A549 (cell line): ENCODE data around the gene GPBAR1. TPM values are rescaled to one million over a fixed set of nuclear protein-coding genes. Genes with fewer than 3 reads are reported as not detected.
"Not testable (repeated sequence)": the region's sequence is repeated elsewhere in the genome, so short reads cannot be mapped to it uniquely, and the experiment has no call there.

Experiments used
- ATAC-seq, 2 experiments: fragments of 200-7000 bp in 1 of 2; fragments of >200 bp in 1 of 2; cut with Nextera tagmentation in 1 of 2; cut with Tn5 transposase in 1 of 2; 3 replicates each; pipeline versions ENCODE4 v1.8.0 to v1.9.1; 2018 to 2020; ENCODE audit warnings: mild to moderate bottlenecking in 1 of 2, moderate library complexity in 1 of 2
- CTCF ChIA-PET: fragments of 300-600 bp; sonication (Branson Sonifier 250); formaldehyde crosslinking; extraction: SDS; loops from one replicate; lab custom pipeline; 2021; ENCODE audit warnings: antibody characterized with exemption, inconsistent platforms; lab: Yijun Ruan, JAX
- POLR2A ChIA-PET: fragments of 350-600 bp; formaldehyde crosslinking; extraction: SDS; loops from one replicate; lab custom pipeline; 2021; ENCODE audit warnings: antibody characterized with exemption, inconsistent platforms; lab: Yijun Ruan, JAX
- DNase-seq, 2 experiments: peaks; one replicate each; pipeline versions ENCODE4 v3.0.0 to v3.0.0-alpha.2; 2011 to 2016; ENCODE audit warnings: low read depth in 1 of 2, low spot score in 1 of 2
- FAIRE-seq: peaks from 2 replicates; lab custom pipeline; 2011; peaks lifted over from hg19 to GRCh38; lab: Jason Lieb, UNC
- H3K27ac ChIP-seq, 2 experiments: fragments of >200 bp; sonication (Bioruptor Twin); formaldehyde crosslinking; 3 replicates each; pipeline ENCODE4 v1.5.1; 2016 to 2017
- H3K4me1 ChIP-seq: fragments of >200 bp; sonication (Bioruptor Twin); formaldehyde crosslinking; 3 replicates; pipeline ENCODE4 v1.6.1; 2016
- H3K4me2 ChIP-seq: fragments of >200 bp; sonication (Bioruptor Twin); formaldehyde crosslinking; 3 replicates; pipeline ENCODE4 v1.6.1; 2016
- H3K4me3 ChIP-seq: fragments of >200 bp; sonication (Bioruptor Twin); formaldehyde crosslinking; 3 replicates; pipeline ENCODE4 v1.5.1; 2016
- H3K9me3 ChIP-seq: fragments of >200 bp; sonication (Bioruptor Twin); formaldehyde crosslinking; 3 replicates; pipeline ENCODE4 v1.6.1; 2016
- ATOH8 ChIP-seq: fragments of 250-450 bp; sonication (Bioruptor Pico); IDR thresholded peaks from 2 replicates; pipeline ENCODE4 v1.5.0; 2020; ENCODE audit warnings: low read depth, mild to moderate bottlenecking, moderate library complexity
- BCL3 ChIP-seq: fragments of >200 bp; sonication (Bioruptor Twin); formaldehyde crosslinking; IDR thresholded peaks from 3 replicates; pipeline ENCODE4 v1.6.1; 2016
- CBX8 ChIP-seq: fragments of 200-600 bp; sonication (generic); IDR thresholded peaks from 2 replicates; pipeline ENCODE4 v1.6.1; 2016
- E2F6 ChIP-seq: IDR thresholded peaks from 2 replicates; pipeline ENCODE4 v1.6.1; 2012; ENCODE audit warnings: low read depth, borderline replicate concordance
- EHF ChIP-seq: fragments of 250-450 bp; sonication (Bioruptor Pico); IDR thresholded peaks from 2 replicates; pipeline ENCODE4 v1.5.0; 2020; ENCODE audit warnings: mild to moderate bottlenecking
- EHMT2 ChIP-seq: fragments of 200-600 bp; sonication (generic); IDR thresholded peaks from 2 replicates; pipeline ENCODE4 v1.6.1; 2016; ENCODE audit warnings: antibody characterized with exemption, low read depth, mild to moderate bottlenecking, moderate library complexity
- EP300 ChIP-seq, 2 experiments: fragments of >200 bp; sonication (Bioruptor Twin); formaldehyde crosslinking; IDR thresholded peaks; 2 replicates in 1 of 2; 3 replicates in 1 of 2; pipeline ENCODE4 v1.6.1; 2016 to 2017
- ESRRA ChIP-seq: fragments of 150-350 bp; IDR thresholded peaks from 2 replicates; pipeline ENCODE4 v1.6.1; 2014; ENCODE audit warnings: mild to moderate bottlenecking, low read length, borderline replicate concordance
- HES2 ChIP-seq: fragments of >200 bp; sonication (Bioruptor Twin); formaldehyde crosslinking; IDR thresholded peaks from 2 replicates; pipeline ENCODE4 v1.6.1; 2016
- HEYL ChIP-seq: fragments of 250-450 bp; sonication (Bioruptor Pico); IDR thresholded peaks from 2 replicates; pipeline ENCODE4 v1.8.0; 2021; ENCODE audit warnings: mild to moderate bottlenecking, moderate library complexity
- HOXA7 ChIP-seq: fragments of 250-450 bp; sonication (Bioruptor Pico); IDR thresholded peaks from 2 replicates; pipeline ENCODE4 v1.5.0; 2020; ENCODE audit warnings: mild to moderate bottlenecking, moderate library complexity
- HOXB5 ChIP-seq: fragments of 250-450 bp; sonication (Bioruptor Pico); IDR thresholded peaks from 2 replicates; pipeline ENCODE4 v1.5.0; 2020; ENCODE audit warnings: mild to moderate bottlenecking, moderate library complexity
- JUNB ChIP-seq: fragments of >200 bp; sonication (Bioruptor Twin); formaldehyde crosslinking; IDR thresholded peaks from 2 replicates; pipeline ENCODE4 v1.6.1; 2016
- MAZ ChIP-seq: fragments of 150-350 bp; IDR thresholded peaks from 2 replicates; pipeline ENCODE4 v1.6.1; 2014; ENCODE audit warnings: antibody characterized with exemption, low read depth, low read length, borderline replicate concordance
- NPAS2 ChIP-seq: fragments of 250-450 bp; sonication (Bioruptor Pico); IDR thresholded peaks from 2 replicates; pipeline ENCODE4 v1.8.0; 2022; ENCODE audit warnings: mild to moderate bottlenecking, moderate library complexity, borderline replicate concordance
- PHF8 ChIP-seq: fragments of 200-600 bp; sonication (generic); IDR thresholded peaks from 2 replicates; pipeline ENCODE4 v1.6.1; 2016; ENCODE audit warnings: low read depth, mild to moderate bottlenecking, antibody characterized with exemption, moderate library complexity, borderline replicate concordance
- RAD21 ChIP-seq, 2 experiments: fragments of >200 bp in 1 of 2; sonication (Bioruptor Twin) in 1 of 2; formaldehyde crosslinking in 1 of 2; IDR thresholded peaks in 1 of 2; conservative IDR thresholded peaks in 1 of 2; 2 replicates in 1 of 2; 3 replicates in 1 of 2; pipeline ENCODE4 v1.6.1; 2012 to 2018; ENCODE audit warnings: inconsistent platforms in 1 of 2
- RNF2 ChIP-seq: fragments of 200-600 bp; sonication (generic); IDR thresholded peaks from 2 replicates; pipeline ENCODE4 v1.6.1; 2016; ENCODE audit warnings: low read depth, mild to moderate bottlenecking, antibody characterized with exemption, moderate library complexity, borderline replicate concordance
- SMC3 ChIP-seq: fragments of >200 bp; sonication (Bioruptor Twin); formaldehyde crosslinking; IDR thresholded peaks from 3 replicates; pipeline ENCODE4 v1.6.1; 2018; ENCODE audit warnings: inconsistent platforms
- TFCP2L1 ChIP-seq: fragments of 250-450 bp; sonication (Bioruptor Pico); IDR thresholded peaks from 2 replicates; pipeline ENCODE4 v1.5.0; 2021; ENCODE audit warnings: mild to moderate bottlenecking
- ZNF302 ChIP-seq: fragments of 250-450 bp; sonication (Bioruptor Pico); IDR thresholded peaks from 2 replicates; pipeline ENCODE4 v1.9.0; 2021; ENCODE audit warnings: inconsistent platforms, mild to moderate bottlenecking, moderate library complexity
- WGBS: methylation state at CpG from one replicate; pipeline ENCODE4 v1.1.6; 2017; ENCODE audit errors: missing lambda C conversion rate; 5-methylcytosine and 5-hydroxymethylcytosine counted together
- polyA plus RNA-seq, 4 experiments: library from polyadenylated mRNA; depleted of rRNA in 3 of 4; stranded (reverse); fragments of >200 nt; fragmentation: RNase III in 1 of 4; extraction: RNeasy Plus Mini Kit Qiagen cat#74134 plus additional on column Dnase treatment in 1 of 4; gene quantifications; 2 replicates in 3 of 4; 3 replicates in 1 of 4; pipeline ENCODE4 v1.2.3, GENCODE V29; 2011 to 2017
- TF ChIP-seq, protein P1 (sequence below): fragments of >200 bp; sonication (Bioruptor Twin); formaldehyde crosslinking; IDR thresholded peaks from 3 replicates; pipeline ENCODE4 v1.5.1; 2016

Gene GPBAR1
- polyA plus RNA-seq, 2 of the 4 experiments (the other 2 are of a cell fraction) = 0.06 to 0.12 TPM

DNA sequence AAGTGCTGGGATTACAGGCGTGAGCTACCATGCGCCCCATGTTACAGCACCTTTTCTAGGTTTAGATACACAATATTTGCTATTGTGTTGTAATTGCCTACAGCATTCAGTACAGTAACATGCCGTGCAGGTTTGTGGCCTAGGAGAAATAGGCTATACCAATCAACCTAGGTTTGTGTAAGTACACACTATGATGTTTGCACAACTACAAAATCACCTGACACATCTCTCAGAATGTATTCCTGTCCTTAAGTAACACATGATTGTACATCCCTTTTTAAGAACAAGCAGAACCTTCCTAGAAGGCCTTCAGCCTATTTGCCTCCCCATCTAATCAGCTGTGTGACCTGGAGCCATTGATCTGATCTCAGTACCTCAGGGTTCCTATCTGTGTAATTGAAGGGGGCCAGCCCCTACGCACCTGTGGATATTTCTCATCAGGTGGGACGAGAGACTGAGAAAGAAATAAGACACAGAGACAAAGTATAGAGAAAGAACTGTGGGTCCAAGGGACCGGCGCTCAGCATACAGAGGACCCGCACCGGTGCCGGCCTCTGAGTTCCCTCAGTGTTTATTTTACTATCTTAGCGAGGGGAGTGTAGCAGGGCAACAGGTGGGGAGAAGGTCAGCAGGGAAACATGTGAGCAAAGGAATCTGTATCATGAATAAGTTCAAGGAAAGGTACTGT, 50.2 kb downstream of the GPBAR1 start:
- no peak overlapping the region for H3K4me2 ChIP-seq
- TF ChIP-seq EHF (CRISPR knock-in tag) = no peak
- no peak for TF ChIP-seq ESRRA
- TF ChIP-seq HEYL = no peak
- no peak for TF ChIP-seq TFCP2L1 (CRISPR knock-in tag)
- TF ChIP-seq E2F6 = no peak
- no peak for TF ChIP-seq EHMT2
- no peak for TF ChIP-seq SMC3
- TF ChIP-seq HOXA7 (CRISPR knock-in tag) = no peak
- TF ChIP-seq MAZ = no peak
- TF ChIP-seq BCL3 = no peak
- no peak for TF ChIP-seq PHF8
- no peak for TF ChIP-seq RAD21 (conservative IDR thresholded peaks at IDR 0.05 in 1 of 2, IDR thresholded peaks at IDR 0.05 in 1 of 2)
- TF ChIP-seq RNF2 = no peak
- TF ChIP-seq NPAS2 (CRISPR knock-in tag) = no peak
- no peak for TF ChIP-seq JUNB
- TF ChIP-seq, protein P1, sequence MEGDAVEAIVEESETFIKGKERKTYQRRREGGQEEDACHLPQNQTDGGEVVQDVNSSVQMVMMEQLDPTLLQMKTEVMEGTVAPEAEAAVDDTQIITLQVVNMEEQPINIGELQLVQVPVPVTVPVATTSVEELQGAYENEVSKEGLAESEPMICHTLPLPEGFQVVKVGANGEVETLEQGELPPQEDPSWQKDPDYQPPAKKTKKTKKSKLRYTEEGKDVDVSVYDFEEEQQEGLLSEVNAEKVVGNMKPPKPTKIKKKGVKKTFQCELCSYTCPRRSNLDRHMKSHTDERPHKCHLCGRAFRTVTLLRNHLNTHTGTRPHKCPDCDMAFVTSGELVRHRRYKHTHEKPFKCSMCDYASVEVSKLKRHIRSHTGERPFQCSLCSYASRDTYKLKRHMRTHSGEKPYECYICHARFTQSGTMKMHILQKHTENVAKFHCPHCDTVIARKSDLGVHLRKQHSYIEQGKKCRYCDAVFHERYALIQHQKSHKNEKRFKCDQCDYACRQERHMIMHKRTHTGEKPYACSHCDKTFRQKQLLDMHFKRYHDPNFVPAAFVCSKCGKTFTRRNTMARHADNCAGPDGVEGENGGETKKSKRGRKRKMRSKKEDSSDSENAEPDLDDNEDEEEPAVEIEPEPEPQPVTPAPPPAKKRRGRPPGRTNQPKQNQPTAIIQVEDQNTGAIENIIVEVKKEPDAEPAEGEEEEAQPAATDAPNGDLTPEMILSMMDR = no peak
- H3K27ac ChIP-seq = no peak overlapping the region
- peaks cover 23% of the 10 kb centered on the region; the same call in 2 of the 3 replicates for H3K4me1 ChIP-seq
- 79% methylated on average over 11 of the region's 11 CpGs for WGBS
- CTCF ChIA-PET = interaction anchor here (1.2 to 1.6 kb wide), 2 partner anchors 9 kb away, joined by 3 to 5 read pairs; no protein-coding TSS in a partner anchor
- no peaks in the 10 kb centered on the region for H3K9me3 ChIP-seq
- FAIRE-seq (no peak), DNase-seq (no peak), ATAC-seq (peak in 1 of 2 experiments; percentile 26; a peak in 3 of 6 replicates)
- H3K4me3 ChIP-seq = no peak overlapping the region
- POLR2A ChIA-PET = no interaction called here

DNA sequence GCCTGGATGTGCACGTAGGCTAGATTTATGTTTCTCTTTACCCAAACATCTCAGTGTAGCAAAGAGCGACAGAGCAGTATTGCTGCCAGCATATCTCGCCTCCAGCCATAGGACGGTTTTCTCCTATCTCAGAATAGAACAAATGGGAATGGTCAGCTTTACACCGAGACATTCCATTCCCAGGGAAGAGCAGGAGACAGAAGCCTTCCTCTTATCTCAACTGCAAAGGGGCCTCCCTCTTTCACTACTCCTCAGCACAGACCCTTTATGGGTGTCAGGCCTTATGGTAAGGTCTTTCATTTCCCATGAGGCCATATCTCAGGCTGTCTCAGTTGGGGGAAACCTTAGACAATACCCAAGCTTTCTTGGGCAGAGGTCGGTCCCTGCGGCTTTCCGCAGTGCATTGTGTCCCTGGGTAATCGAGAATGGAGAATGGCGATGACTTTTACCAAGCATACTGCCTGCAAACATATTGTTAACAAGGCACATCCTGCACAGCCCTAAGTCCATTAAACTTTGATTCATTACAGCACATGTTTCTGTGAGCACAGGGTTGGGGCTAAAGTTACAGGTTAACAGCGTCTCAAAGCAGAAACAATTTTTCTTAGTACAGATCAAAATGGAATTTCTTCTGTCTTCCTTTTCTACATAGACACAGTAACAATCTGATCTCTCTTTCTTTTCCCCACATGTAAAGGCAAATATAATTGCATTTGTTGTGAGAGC, 50.9 kb downstream of the GPBAR1 start:
- CTCF ChIA-PET = interaction anchor here (1.0 to 1.6 kb wide), 2 partner anchors 8 to 43 kb away, joined by 3 read pairs; no protein-coding TSS in a partner anchor
- DNase-seq, H3K9me3 ChIP-seq, POLR2A ChIA-PET, H3K4me3 ChIP-seq, FAIRE-seq, H3K27ac ChIP-seq: not testable (repeated sequence)
- peak overlapping the region; percentile 1; the same call in 1 of the 3 replicates for H3K4me2 ChIP-seq
- ATAC-seq = peak in 1 of 2 experiments; percentile 28; a peak in 2 of 6 replicates
- 74% methylated on average over 11 of the region's 11 CpGs for WGBS
- H3K4me1 ChIP-seq = peaks cover 29% of the 10 kb centered on the region

GRCh38 chr2:218312267-218312756, 51.5 kb downstream of the GPBAR1 start:
- peak in 1 of 2 experiments; percentile 83; a peak in 3 of 6 replicates for ATAC-seq
- FAIRE-seq = no peak
- DNase-seq = peak in 1 of 2 experiments; percentile 63
- H3K9me3 ChIP-seq = no peaks in the 10 kb centered on the region
- peaks cover 35% of the 10 kb centered on the region for H3K4me1 ChIP-seq
- TF ChIP-seq HES2 = no peak
- no peak for TF ChIP-seq ATOH8 (CRISPR knock-in tag)
- TF ChIP-seq HOXB5 (CRISPR knock-in tag) = no peak
- TF ChIP-seq ESRRA = no peak
- TF ChIP-seq ZNF302 (CRISPR knock-in tag) = no peak
- no peak for TF ChIP-seq E2F6
- TF ChIP-seq EP300 (IDR thresholded peaks at IDR 0.05) = no peak
- no peak for TF ChIP-seq CBX8
- TF ChIP-seq RAD21 (conservative IDR thresholded peaks at IDR 0.05 in 1 of 2, IDR thresholded peaks at IDR 0.05 in 1 of 2) = no peak
- no peak for TF ChIP-seq SMC3
- no peak overlapping the region for H3K27ac ChIP-seq
- peak overlapping the region; percentile 1; the same call in 1 of the 3 replicates for H3K4me2 ChIP-seq
- ChIA-PET CTCF (interaction anchor here (0.6 to 1.0 kb wide), 6 partner anchors 10 to 82 kb away, joined by 3 to 5 read pairs (median 4); partner anchors contain the start of gene TMBIM1), POLR2A (no interaction called here)
- H3K4me3 ChIP-seq = no peak overlapping the region
- 28% methylated on average over 2 of the region's 2 CpGs for WGBS
